Measurements from ENCODE around the gene CYFIP1.

- TF ChIP-seq CTCF (IDR thresholded peaks at IDR 0.05), result no peak
- TF ChIP-seq REST (IDR thresholded peaks at IDR 0.05; ENCODE audit: insufficient read depth in 1 of 2, low read depth in 2 of 2, low read length in 1 of 2), result no peak
These were observed 42.0 kb upstream of the CYFIP1 start for GRCh38 chr15:23022156-23022555.
